HL-60 (cell line): ENCODE data around the gene DTNA.

Experiments used
- DNase-seq, 2 experiments: peaks; one replicate each; pipeline ENCODE4 v3.0.0-alpha.2; 2010 to 2020; ENCODE audit warnings: low read depth in 1 of 2, low spot score in 1 of 2
- H3K27ac ChIP-seq: fragments of 250-450 bp; sonication (Bioruptor Pico); replicated peaks from 2 replicates; pipeline ENCODE4 v1.5.1; 2020; ENCODE audit warnings: mild to moderate bottlenecking, moderate library complexity
- H3K27me3 ChIP-seq: fragments of 250-450 bp; sonication (Bioruptor Pico); 2 replicates; pipeline ENCODE4 v1.5.1; 2021; ENCODE audit warnings: mild to moderate bottlenecking, moderate library complexity; ENCODE audit not compliant: insufficient read depth, poor library complexity, severe bottlenecking
- H3K4me3 ChIP-seq: replicated peaks from 2 replicates; pipeline ENCODE4 v1.5.1; 2011; ENCODE audit warnings: mild to moderate bottlenecking, control low read depth, low read length; ENCODE audit not compliant: insufficient read depth
- CTCF ChIP-seq: IDR thresholded peaks from one replicate; pipeline ENCODE4 v1.5.1; 2011; ENCODE audit warnings: low read length, control low read depth, inconsistent platforms; ENCODE audit not compliant: insufficient read depth
- GABPA ChIP-seq: IDR thresholded peaks from 2 replicates; pipeline ENCODE4 v1.6.1; 2012; ENCODE audit warnings: low read depth
- POLR2AphosphoS5 ChIP-seq: IDR thresholded peaks from 2 replicates; pipeline ENCODE4 v1.6.1; 2012; ENCODE audit warnings: low read depth
- REST ChIP-seq: IDR thresholded peaks from 2 replicates; pipeline ENCODE4 v1.6.1; 2012; ENCODE audit warnings: low read depth; ENCODE audit not compliant: insufficient replicate concordance
- SPI1 ChIP-seq: IDR thresholded peaks from 2 replicates; pipeline ENCODE4 v1.6.1; 2012; ENCODE audit warnings: low read depth, mild to moderate bottlenecking, borderline replicate concordance

The DTNA gene

GRCh38 chr18:34738175-34738894 is 28.2 kb downstream of the DTNA start:
- Histone ChIP-seq H3K27me3 (no peaks in the 10 kb centered on the region), H3K4me3 (no peak overlapping the region), H3K27ac (no peak overlapping the region)
- DNase-seq, result no peak
- TF ChIP-seq GABPA (no peak), CTCF (no peak), REST (no peak), SPI1 (no peak), POLR2AphosphoS5 (no peak)

- DNase-seq, result no peak
- Histone ChIP-seq H3K4me3 (no peak overlapping the region), H3K27ac (no peak overlapping the region), H3K27me3 (no peaks in the 10 kb centered on the region)
- TF ChIP-seq SPI1 (no peak), POLR2AphosphoS5 (no peak), CTCF (no peak), GABPA (no peak), REST (no peak)
Measured at GRCh38 chr18:34740101-34740500, 30.0 kb downstream of the DTNA start.

- Histone ChIP-seq H3K4me3 (no peak overlapping the region), H3K27ac (no peak overlapping the region), H3K27me3 (no peaks in the 10 kb centered on the region)
- DNase-seq, result no peak
- TF ChIP-seq REST (no peak), POLR2AphosphoS5 (no peak), CTCF (no peak), SPI1 (no peak), GABPA (no peak)
Measured at GRCh38 chr18:34740724-34741123, 30.6 kb downstream of the DTNA start.
